ENCODE results near the gene SVEP1. TPM values are rescaled to one million over a fixed set of nuclear protein-coding genes. Genes with fewer than 3 reads are reported as not detected.
"Not testable (repeated sequence)": the region's sequence is repeated elsewhere in the genome, so short reads cannot be mapped to it uniquely, and the experiment has no call there.

SVEP1 gene
- total and polyA plus RNA-seq, 7 donors: 0.78 to 16.3 (median 5.5) TPM

DNA sequence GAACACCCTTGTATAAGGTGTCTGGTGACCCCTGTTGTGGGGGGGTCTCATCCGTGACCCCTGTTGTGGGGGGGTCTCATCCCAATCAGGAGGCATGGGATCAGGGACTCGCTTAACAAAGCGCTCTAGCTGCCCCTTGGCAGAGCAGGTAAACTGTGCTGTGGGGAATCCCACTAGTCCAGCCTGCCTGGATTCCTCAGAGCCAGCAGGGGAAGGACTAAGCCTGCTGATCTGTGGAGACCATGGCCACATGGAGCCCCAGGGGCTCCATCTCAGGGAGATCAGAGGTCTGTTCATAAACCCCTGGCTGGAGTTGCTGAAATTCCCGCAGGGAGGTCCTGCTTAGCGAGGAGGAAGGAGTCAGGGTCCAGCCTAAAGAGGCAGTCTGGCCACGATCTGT lies 196.1 kb downstream of the SVEP1 start:
- ATAC-seq (no peak), DNase-seq (no peak)
- Histone ChIP-seq H3K27me3 (ENCODE audit: insufficient read depth in 3 of 3, low read length in 2 of 3) (peaks cover 0 to 5% (median 0%) of the 10 kb centered on the region in 3 donors), H3K4me3 (no peak overlapping the region), H3K36me3 (ENCODE audit: insufficient read depth in 1 of 2, low read depth in 1 of 2) (no peaks in the 10 kb centered on the region), H3K27ac (no peak overlapping the region), H3K4me1 (no peaks in the 10 kb centered on the region), H3K9me3 (no peaks in the 10 kb centered on the region)
- intact Hi-C loops (cut with DNase I): no loop called here
- WGBS, 3 donors: 68 to 77% (median 74%) methylated on average over 6 of the region's 6 CpGs
- TF ChIP-seq, protein P1, sequence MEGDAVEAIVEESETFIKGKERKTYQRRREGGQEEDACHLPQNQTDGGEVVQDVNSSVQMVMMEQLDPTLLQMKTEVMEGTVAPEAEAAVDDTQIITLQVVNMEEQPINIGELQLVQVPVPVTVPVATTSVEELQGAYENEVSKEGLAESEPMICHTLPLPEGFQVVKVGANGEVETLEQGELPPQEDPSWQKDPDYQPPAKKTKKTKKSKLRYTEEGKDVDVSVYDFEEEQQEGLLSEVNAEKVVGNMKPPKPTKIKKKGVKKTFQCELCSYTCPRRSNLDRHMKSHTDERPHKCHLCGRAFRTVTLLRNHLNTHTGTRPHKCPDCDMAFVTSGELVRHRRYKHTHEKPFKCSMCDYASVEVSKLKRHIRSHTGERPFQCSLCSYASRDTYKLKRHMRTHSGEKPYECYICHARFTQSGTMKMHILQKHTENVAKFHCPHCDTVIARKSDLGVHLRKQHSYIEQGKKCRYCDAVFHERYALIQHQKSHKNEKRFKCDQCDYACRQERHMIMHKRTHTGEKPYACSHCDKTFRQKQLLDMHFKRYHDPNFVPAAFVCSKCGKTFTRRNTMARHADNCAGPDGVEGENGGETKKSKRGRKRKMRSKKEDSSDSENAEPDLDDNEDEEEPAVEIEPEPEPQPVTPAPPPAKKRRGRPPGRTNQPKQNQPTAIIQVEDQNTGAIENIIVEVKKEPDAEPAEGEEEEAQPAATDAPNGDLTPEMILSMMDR (IDR thresholded peaks at IDR 0.05): no peak

DNA sequence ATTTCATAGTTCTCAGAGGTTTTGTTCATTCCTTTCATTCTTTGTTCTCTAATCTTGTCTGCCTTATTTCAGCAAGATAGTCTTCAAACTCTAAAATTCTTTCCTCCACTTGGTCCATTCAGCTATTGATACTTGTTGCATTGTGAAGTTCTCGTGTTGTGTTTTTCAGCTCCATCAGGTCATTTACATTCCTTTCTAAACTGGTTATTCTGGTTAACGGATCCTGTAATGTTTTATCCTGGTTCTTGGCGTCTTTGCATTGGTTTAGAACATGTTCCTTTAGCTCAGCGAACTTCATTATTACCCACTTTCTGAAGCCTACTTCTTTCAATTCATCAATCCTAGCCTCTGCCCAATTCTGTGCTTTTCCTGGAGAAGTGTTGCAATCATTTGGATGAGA lies 196.8 kb downstream of the SVEP1 start:
- no peak for ATAC-seq
- no peaks in the 10 kb centered on the region for H3K4me1 ChIP-seq
- no peaks in the 10 kb centered on the region for H3K36me3 ChIP-seq (ENCODE audit: insufficient read depth in 1 of 2, low read depth in 1 of 2)
- H3K27me3 ChIP-seq (ENCODE audit: insufficient read depth in 3 of 3, low read length in 2 of 3): peaks cover 0 to 5% (median 0%) of the 10 kb centered on the region in 3 donors
- intact Hi-C loops (cut with DNase I): no loop called here
- no peak overlapping the region for H3K27ac ChIP-seq
- no peak for DNase-seq
- 88 to 95% (median 94%) methylated on average over 4 of the region's 4 CpGs for WGBS, 3 donors
- no peaks in the 10 kb centered on the region for H3K9me3 ChIP-seq
- TF ChIP-seq, protein P1 (IDR thresholded peaks at IDR 0.05): no peak
- H3K4me3 ChIP-seq: no peak overlapping the region

DNA sequence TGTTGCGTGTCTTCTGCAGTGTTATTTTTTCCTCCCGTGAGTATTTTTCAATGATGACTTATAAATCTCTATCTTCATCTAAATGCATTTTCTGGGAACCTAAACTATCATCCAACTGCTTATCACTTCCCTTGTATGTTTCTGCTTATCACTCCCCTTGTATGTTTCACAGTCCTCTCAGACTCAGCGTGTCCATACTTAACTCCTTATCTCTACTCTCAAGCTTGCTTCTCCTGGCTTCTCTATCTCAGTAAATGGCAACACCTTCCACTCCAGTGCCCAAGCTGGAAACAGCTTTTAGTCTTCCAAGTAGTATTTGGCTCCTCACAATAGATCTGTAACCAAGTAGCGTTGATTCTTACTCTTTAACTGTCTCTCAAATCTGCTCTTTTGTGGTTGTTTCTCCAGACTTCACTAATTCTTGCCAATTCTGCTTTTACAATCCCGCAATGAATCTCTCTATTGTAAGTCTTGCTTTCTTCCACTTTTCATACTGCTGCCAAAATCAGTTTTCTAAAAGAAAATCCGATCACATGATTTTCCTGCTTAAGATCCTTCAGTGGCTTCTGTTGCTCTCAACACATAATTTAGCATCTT lies 208.0 kb downstream of the SVEP1 start:
- WGBS, 3 donors: 82 to 88% (median 87%) methylated on average over 6 of the region's 6 CpGs
- ATAC-seq: no peak

DNA sequence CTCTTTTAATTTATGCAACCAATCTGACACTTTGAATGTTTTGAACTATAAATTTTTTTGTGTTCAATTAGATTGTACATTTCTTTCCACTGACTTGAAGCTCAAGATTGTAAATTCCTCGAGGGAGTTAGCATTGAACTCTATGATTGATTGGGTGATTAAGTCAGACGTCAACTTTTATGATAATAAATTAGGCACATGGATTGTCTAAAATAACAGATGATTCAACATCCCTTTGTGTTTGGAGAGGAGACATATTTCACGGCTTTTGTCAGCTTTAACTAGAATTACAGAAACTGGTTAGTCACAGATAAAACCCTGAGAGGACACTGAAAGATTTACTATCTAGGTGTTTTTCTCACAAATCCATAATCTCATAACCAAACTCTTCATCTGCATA lies 209.2 kb downstream of the SVEP1 start:
- H3K27ac ChIP-seq: no peak overlapping the region
- WGBS, 3 donors: 16 to 33% (median 26%) methylated on average over 3 of the region's 3 CpGs
- TF ChIP-seq, protein P1 (IDR thresholded peaks at IDR 0.05): no peak

More for the DNA sequence above, 208.0 kb downstream of the SVEP1 start:
- Histone ChIP-seq H3K27ac (no peak overlapping the region), H3K9me3 (no peaks in the 10 kb centered on the region), H3K36me3 (ENCODE audit: insufficient read depth in 1 of 2, low read depth in 1 of 2) (no peaks in the 10 kb centered on the region), H3K4me1 (no peaks in the 10 kb centered on the region), H3K4me3 (no peak overlapping the region), H3K27me3 (ENCODE audit: insufficient read depth in 3 of 3, low read length in 2 of 3) (peaks cover 0 to 3% (median 0%) of the 10 kb centered on the region in 3 donors)
- DNase-seq: no peak
- TF ChIP-seq, protein P1 (IDR thresholded peaks at IDR 0.05): no peak
- intact Hi-C loops (cut with DNase I): no loop called here

DNA sequence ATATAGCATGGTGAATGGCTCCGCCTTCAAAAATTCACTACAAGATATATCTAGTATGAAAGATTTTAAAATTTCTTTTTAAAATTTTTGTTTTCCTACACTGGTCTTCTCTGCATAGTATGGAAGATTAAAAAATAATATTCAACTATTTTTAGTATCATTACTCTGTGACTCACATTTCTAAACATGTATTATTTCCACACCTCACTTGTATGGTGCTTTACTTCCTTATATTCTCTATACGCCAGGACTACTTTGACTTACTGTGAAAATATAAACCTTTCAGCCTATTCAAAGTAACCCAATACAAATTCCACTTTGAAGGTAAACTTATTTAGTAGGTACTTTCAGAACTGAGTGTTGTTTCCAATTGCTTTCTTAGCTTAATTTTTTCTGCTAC lies 215.1 kb downstream of the SVEP1 start:
- Histone ChIP-seq H3K27me3 (ENCODE audit: insufficient read depth in 3 of 3, low read length in 2 of 3) (no peaks in the 10 kb centered on the region), H3K4me1 (no peaks in the 10 kb centered on the region), H3K4me3 (no peak overlapping the region), H3K9me3 (no peaks in the 10 kb centered on the region), H3K27ac (no peak overlapping the region), H3K36me3 (ENCODE audit: insufficient read depth in 1 of 2, low read depth in 1 of 2) (no peaks in the 10 kb centered on the region)
- TF ChIP-seq, protein P1 (IDR thresholded peaks at IDR 0.05): no peak
- WGBS, 3 donors: 87 to 92% (median 91%) methylated on average over 2 of the region's 2 CpGs
- no peak for ATAC-seq
- intact Hi-C loops (cut with DNase I): no loop called here
- no peak for DNase-seq

More for the DNA sequence above, 209.2 kb downstream of the SVEP1 start:
- no peak overlapping the region for H3K4me3 ChIP-seq
- no peaks in the 10 kb centered on the region for H3K36me3 ChIP-seq (ENCODE audit: insufficient read depth in 1 of 2, low read depth in 1 of 2)
- H3K9me3 ChIP-seq: no peaks in the 10 kb centered on the region
- H3K27me3 ChIP-seq (ENCODE audit: insufficient read depth in 3 of 3, low read length in 2 of 3): peaks cover 0 to 3% (median 0%) of the 10 kb centered on the region in 3 donors
- no peak for DNase-seq
- intact Hi-C loops (cut with DNase I): no loop called here
- H3K4me1 ChIP-seq: no peaks in the 10 kb centered on the region
- no peak for ATAC-seq

DNA sequence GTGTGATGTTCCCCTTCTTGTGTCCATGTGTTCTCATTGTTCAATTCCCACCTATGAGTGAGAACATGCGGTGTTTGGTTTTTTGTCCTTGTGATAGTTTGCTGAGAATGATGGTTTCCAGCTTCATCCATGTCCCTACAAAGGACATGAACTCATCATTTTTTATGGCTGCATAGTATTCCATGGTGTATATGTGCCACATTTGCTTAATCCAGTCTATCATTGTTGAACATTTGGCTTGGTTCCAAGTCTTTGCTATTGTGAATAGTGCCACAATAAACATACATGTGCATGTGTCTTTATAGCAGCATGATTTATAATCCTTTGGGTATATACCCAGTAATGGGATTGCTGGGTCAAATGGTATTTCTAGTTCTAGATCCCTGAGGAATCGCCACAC lies 220.5 kb downstream of the SVEP1 start:
- H3K4me3 ChIP-seq; ATAC-seq; H3K27ac ChIP-seq; H3K36me3 ChIP-seq (ENCODE audit: insufficient read depth in 1 of 2, low read depth in 1 of 2); intact Hi-C loops (cut with DNase I); H3K9me3 ChIP-seq; H3K4me1 ChIP-seq; DNase-seq; H3K27me3 ChIP-seq (ENCODE audit: insufficient read depth in 3 of 3, low read length in 2 of 3): not testable (repeated sequence)
- WGBS, 3 donors: no CpG with 5 or more reads among the region's 2 CpGs
